IPS-18a (cell line): ENCODE measurements around the gene C11orf58.

ENCODE experiments used
- H3K27ac ChIP-seq: one replicate; pipeline ENCODE4 v1.5.1; 2013; ENCODE audit warnings: low read length
- H3K27me3 ChIP-seq: one replicate; pipeline ENCODE4 v1.6.1; 2013; ENCODE audit warnings: mild to moderate bottlenecking, low read length; ENCODE audit not compliant: control insufficient read depth, insufficient read depth
- H3K36me3 ChIP-seq: one replicate; pipeline ENCODE4 v1.6.1; 2013; ENCODE audit warnings: low read depth, low read length; ENCODE audit not compliant: control insufficient read depth
- H3K4me1 ChIP-seq: one replicate; pipeline ENCODE4 v1.6.1; 2013; ENCODE audit warnings: low read depth, low read length; ENCODE audit not compliant: control insufficient read depth
- H3K4me3 ChIP-seq: one replicate; pipeline ENCODE4 v1.5.1; 2013; ENCODE audit warnings: low read length
- H3K9ac ChIP-seq: one replicate; pipeline ENCODE4 v1.6.1; 2013; ENCODE audit warnings: mild to moderate bottlenecking, low read length, moderate library complexity
- H3K9me3 ChIP-seq: one replicate; pipeline ENCODE4 v1.6.1; 2013; ENCODE audit warnings: low read depth, low read length; ENCODE audit not compliant: control insufficient read depth

C11orf58 gene

GRCh38 chr11:16789063-16789420, 50.6 kb downstream of the C11orf58 start:
- H3K36me3 ChIP-seq, result no peaks in the 10 kb centered on the region
- H3K4me3 ChIP-seq, result no peak overlapping the region
- no peaks in the 10 kb centered on the region for H3K9me3 ChIP-seq
- no peaks in the 10 kb centered on the region for H3K27me3 ChIP-seq
- H3K27ac ChIP-seq, result no peak overlapping the region
- H3K4me1 ChIP-seq, result no peaks in the 10 kb centered on the region
- H3K9ac ChIP-seq, result no peak overlapping the region

DNA sequence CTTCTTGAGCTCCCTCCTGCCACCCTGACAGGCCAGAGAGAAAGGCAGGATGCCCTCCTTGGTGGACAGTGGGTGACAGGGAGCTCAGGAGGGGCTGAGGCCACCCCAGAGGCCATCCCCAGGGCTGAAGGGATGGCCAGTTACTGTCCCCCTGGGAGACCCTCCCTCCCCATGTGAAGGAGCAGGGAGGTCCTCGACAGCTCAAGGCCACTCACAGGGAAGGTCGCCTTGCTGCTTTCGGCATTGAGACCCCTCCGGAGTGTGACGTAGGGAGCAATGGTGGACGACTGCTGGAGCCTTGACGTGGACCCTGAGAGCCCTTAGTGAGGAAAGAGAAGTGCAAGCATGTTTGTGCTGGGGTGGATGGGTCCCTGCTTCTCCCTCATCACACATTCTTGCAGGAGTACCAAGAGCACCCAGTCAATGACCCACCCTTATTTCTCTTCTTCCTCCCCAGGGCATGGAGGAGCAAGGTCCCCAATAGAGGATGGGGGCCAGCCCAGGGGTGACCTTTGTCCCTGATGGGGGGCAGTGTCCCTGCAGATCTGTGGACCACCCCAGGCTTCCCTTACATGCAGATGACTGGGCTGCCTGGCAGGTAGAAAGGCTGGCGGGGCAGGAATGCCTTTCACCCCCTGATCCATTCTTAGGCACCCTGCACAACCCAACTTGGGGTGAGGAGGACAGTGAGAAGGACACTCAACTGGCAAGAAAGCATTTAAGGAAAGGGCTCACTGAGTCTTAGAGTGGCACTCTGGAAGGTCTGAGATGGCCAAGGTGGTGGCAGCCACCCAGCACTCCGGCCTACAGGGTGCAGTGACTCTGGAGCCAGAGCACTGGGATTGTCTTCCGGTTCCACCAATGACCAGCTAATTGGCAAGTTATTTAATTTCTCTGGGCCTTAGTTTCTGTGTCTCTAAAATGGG, 51.4 kb downstream of the C11orf58 start:
- Histone ChIP-seq H3K36me3 (no peaks in the 10 kb centered on the region), H3K4me3 (no peak overlapping the region), H3K9ac (no peak overlapping the region), H3K27ac (no peak overlapping the region), H3K9me3 (no peaks in the 10 kb centered on the region), H3K27me3 (no peaks in the 10 kb centered on the region), H3K4me1 (no peaks in the 10 kb centered on the region)

DNA sequence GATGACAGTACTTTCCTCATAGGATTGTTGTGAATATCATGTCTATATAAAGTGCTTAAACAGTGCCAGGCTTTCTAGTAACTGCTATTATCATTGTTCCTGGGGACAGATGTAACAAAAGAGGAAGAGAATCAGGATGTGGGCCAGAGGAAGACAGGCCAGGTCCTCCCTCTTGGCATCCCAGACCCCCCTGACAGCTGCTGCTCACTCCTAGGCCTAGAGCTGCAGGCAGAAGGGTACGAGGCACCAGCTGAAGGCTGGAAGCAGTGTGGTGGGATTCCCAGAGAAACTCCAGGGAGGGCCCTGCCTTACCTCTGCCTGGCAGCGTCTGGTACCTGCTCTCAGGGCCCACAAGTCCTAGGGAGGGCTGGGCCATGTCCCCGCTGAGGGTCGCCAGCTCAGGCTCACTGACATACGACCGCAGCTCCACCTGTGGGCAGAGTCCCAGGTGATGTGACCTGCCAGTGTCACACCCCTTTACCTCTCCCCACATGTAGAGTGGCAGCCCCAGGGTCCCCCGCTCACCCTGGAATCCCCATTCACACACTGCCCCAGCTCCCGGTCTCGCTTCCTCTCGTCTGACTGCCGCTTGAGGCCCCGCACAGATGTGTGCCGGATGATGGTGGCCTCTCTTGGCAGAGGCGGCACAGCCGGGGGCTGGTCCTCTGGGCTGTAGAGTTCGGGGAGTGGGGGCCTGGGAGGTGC, 52.2 kb downstream of the C11orf58 start:
- Histone ChIP-seq H3K4me3 (no peak overlapping the region), H3K4me1 (no peaks in the 10 kb centered on the region), H3K9me3 (no peaks in the 10 kb centered on the region), H3K27me3 (no peaks in the 10 kb centered on the region), H3K36me3 (no peaks in the 10 kb centered on the region), H3K27ac (no peak overlapping the region), H3K9ac (no peak overlapping the region)

DNA sequence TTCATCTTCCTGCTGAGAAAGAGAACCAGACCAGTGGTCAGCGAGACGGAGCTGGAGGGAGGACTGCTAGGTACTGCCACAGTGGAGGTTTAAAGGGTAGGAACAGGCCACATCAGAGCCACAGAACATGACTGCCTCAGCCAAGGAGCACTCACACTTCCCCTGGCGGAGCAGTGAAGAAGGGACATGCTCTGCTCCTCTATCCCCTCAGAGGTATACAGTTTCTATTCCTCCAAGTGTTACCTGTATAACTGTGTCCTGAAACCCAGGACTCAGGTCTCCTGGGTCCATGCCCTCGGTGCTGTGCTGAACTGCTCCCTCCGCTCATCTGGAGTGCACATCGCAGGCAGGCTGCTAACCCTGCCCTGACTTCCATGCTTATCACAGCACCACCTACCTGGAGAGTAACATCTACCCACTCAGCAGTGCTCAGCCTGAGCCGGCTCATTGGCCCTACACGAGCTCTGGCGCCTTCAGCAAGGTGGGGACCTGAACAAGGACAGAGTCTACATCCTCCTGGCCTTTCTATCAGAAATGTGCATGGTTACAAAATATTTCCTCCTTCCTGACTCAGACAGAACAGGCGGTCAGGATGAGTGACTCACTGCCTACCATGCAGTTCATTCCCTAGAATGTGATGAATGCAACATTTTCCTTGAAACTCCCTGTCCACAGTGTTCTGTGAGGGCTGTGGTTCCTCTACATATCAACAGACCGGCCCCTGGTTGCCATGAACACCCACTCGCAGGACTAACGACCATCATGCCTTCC, 52.9 kb downstream of the C11orf58 start:
- H3K4me3 ChIP-seq, result no peak overlapping the region

DNA sequence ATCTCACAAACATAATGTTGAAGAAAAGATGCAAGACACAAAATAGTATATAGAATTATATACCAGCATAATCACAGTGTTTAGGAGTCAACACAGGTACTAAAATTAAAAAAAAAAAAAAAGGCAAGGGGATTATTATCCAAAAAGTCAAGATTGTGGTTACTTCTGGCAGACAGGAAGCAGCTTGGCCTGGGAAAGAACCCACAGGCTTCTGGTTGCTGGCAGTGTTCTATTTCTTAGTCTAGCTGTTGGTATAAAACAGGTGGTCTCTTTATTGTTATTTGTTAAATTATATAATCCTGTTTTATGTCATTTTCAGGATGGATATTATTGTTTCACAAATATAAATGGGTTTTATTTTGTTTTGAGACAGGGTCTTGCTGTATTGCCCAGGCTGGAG, 54.0 kb downstream of the C11orf58 start:
- Histone ChIP-seq H3K27me3 (no peaks in the 10 kb centered on the region), H3K9ac (no peak overlapping the region), H3K27ac (no peak overlapping the region), H3K36me3 (no peaks in the 10 kb centered on the region), H3K4me1 (no peaks in the 10 kb centered on the region), H3K9me3 (no peaks in the 10 kb centered on the region), H3K4me3 (no peak overlapping the region)

More for the DNA sequence above, 52.9 kb downstream of the C11orf58 start:
- H3K9ac ChIP-seq, result no peak overlapping the region
- H3K36me3 ChIP-seq, result no peaks in the 10 kb centered on the region
- H3K9me3 ChIP-seq, result no peaks in the 10 kb centered on the region
- no peaks in the 10 kb centered on the region for H3K4me1 ChIP-seq
- H3K27ac ChIP-seq, result no peak overlapping the region
- no peaks in the 10 kb centered on the region for H3K27me3 ChIP-seq

GRCh38 chr11:16793009-16793408, 54.6 kb downstream of the C11orf58 start:
- no peaks in the 10 kb centered on the region for H3K27me3 ChIP-seq
- H3K27ac ChIP-seq, result no peak overlapping the region
- H3K4me3 ChIP-seq, result no peak overlapping the region
- no peak overlapping the region for H3K9ac ChIP-seq
- H3K4me1 ChIP-seq, result no peaks in the 10 kb centered on the region
- H3K9me3 ChIP-seq, result no peaks in the 10 kb centered on the region
- H3K36me3 ChIP-seq, result no peaks in the 10 kb centered on the region

GRCh38 chr11:16793511-16793910, 55.1 kb downstream of the C11orf58 start:
- Histone ChIP-seq H3K27me3 (no peaks in the 10 kb centered on the region), H3K4me3 (no peak overlapping the region), H3K27ac (no peak overlapping the region), H3K4me1 (no peaks in the 10 kb centered on the region), H3K36me3 (no peaks in the 10 kb centered on the region), H3K9me3 (no peaks in the 10 kb centered on the region), H3K9ac (no peak overlapping the region)

GRCh38 chr11:16794047-16794818, 55.8 kb downstream of the C11orf58 start:
- Histone ChIP-seq H3K36me3 (no peaks in the 10 kb centered on the region), H3K9me3 (no peaks in the 10 kb centered on the region), H3K27me3 (no peaks in the 10 kb centered on the region), H3K4me3 (no peak overlapping the region), H3K9ac (no peak overlapping the region), H3K27ac (no peak overlapping the region), H3K4me1 (no peaks in the 10 kb centered on the region)

DNA sequence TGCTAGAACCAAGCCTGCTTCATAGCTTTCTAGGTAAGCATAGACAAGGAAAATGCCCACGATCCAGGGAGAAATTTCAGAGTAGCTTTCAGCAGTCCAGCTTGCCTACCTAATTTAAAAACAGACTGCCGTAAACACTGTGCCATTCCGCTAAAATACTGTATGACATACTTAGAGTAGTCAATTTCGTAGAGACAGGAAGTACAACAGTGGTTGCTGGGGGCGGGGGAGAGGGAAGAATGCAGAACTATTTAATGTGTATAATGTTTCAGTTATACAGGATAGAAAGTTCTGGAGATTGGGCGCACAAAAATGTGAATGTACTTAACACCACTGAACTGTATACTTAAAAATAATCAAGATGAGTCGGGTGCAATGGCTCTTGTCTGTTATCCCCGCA, 56.7 kb downstream of the C11orf58 start:
- Histone ChIP-seq H3K9me3 (no peaks in the 10 kb centered on the region), H3K27ac (no peak overlapping the region), H3K4me1 (no peaks in the 10 kb centered on the region), H3K36me3 (no peaks in the 10 kb centered on the region), H3K27me3 (no peaks in the 10 kb centered on the region), H3K4me3 (no peak overlapping the region), H3K9ac (no peak overlapping the region)

DNA sequence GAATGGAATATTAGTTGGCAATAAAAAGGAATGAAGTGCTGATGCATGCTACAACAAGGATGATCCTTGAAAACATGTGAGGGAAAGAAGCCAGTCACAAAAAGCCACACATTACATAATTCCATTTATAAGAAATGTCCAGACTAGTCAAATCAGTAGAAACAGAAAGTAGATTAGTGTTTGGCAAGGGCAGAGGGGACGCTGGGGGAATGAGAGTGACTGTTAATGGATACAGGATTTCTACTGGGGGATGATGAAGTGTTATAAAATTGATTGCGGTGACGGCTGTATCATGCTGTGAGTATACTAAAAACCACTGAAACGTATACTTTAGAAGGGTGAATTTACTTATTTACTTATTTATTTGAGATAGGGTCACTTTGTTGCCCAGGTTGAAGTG, 57.9 kb downstream of the C11orf58 start:
- H3K4me1 ChIP-seq, result no peaks in the 10 kb centered on the region
- no peaks in the 10 kb centered on the region for H3K36me3 ChIP-seq
- no peaks in the 10 kb centered on the region for H3K27me3 ChIP-seq
- no peak overlapping the region for H3K27ac ChIP-seq
- no peak overlapping the region for H3K9ac ChIP-seq
- H3K4me3 ChIP-seq, result no peak overlapping the region
- no peaks in the 10 kb centered on the region for H3K9me3 ChIP-seq

DNA sequence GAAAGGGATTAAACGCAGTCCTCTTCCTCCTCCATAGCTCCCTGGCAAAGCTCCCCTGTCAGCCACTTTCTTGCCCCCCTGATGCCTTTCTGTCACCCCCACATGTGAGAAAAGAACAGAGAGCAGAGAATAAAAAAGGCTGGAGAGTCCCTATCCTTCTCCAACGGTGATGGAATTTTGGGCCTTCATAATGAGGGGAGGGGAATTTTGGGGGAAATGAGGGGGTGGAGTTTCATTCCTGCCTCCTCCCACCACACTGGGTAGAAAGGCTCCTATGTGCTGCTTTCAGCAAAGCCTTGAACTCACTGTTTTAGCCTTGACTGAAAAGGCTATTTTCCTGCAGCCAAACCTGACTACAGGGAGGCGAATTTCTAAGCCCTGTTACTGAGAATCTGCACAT, 59.3 kb downstream of the C11orf58 start:
- Histone ChIP-seq H3K9me3 (no peaks in the 10 kb centered on the region), H3K27me3 (no peaks in the 10 kb centered on the region), H3K36me3 (no peaks in the 10 kb centered on the region), H3K9ac (no peak overlapping the region), H3K4me1 (no peaks in the 10 kb centered on the region), H3K4me3 (no peak overlapping the region), H3K27ac (no peak overlapping the region)
